K562 (cell line): ENCODE data around the gene DAPK1. TPM values are rescaled to one million over a fixed set of nuclear protein-coding genes. Genes with fewer than 3 reads are reported as not detected.
"Not testable (repeated sequence)": the region's sequence is repeated elsewhere in the genome, so short reads cannot be mapped to it uniquely, and the experiment has no call there.

Experiments used
- ATAC-seq: fragments of 200-7000 bp; cut with Tn5 transposase; 3 replicates; pipeline ENCODE4 v1.9.1; 2020; ENCODE audit warnings: moderate library complexity
- BruUV-seq: library from RNA; stranded (reverse); fragments of 400-500 nt; replicated peaks from 2 replicates; lab custom pipeline; 2021; lab: Mats Ljungman, UMichigan
- CTCF ChIA-PET: fragments of 300-600 bp; formaldehyde crosslinking; extraction: SDS; loops from one replicate; lab custom pipeline; 2021; ENCODE audit warnings: low intra/inter-chr PET ratio; lab: Yijun Ruan, JAX
- POLR2A ChIA-PET: fragments of 300-600, 350-650 bp; sonication (Branson Sonifier 250); formaldehyde crosslinking; extraction: SDS; loops from one replicate; lab custom pipeline; 2021; ENCODE audit warnings: antibody characterized with exemption, inconsistent platforms; lab: Yijun Ruan, JAX
- DNase-seq, 4 experiments: peaks; one replicate each; pipeline versions ENCODE4 v3.0.0 to v3.0.0-alpha.2; 2011 to 2018; ENCODE audit warnings: low spot score in 3 of 4, mixed read lengths in 3 of 4; ENCODE audit errors: extremely low read depth in 1 of 4
- FAIRE-seq: peaks from 2 replicates; lab custom pipeline; 2011; peaks lifted over from hg19 to GRCh38; lab: Jason Lieb, UNC
- H2AFZ ChIP-seq: 2 replicates; pipeline ENCODE4 v1.6.0; 2011; ENCODE audit warnings: low read depth, low read length, control low read depth, inconsistent platforms
- H3K27ac ChIP-seq: fragments of 200-600 bp; 3 replicates; pipeline ENCODE4 v1.8.0; 2011; ENCODE audit warnings: low read depth, mild to moderate bottlenecking, control low read depth, inconsistent platforms, low read length, moderate library complexity, mixed read lengths; ENCODE audit errors: extremely low read depth
- H3K27me3 ChIP-seq, 2 experiments: fragments of 300-600 bp in 1 of 2; 2 replicates in 1 of 2; 3 replicates in 1 of 2; pipeline versions ENCODE4 v1.6.0 to v1.8.0; 2011; ENCODE audit warnings: inconsistent platforms in 2 of 2, low read length in 2 of 2, mild to moderate bottlenecking in 1 of 2, mixed read lengths in 1 of 2, moderate library complexity in 1 of 2; ENCODE audit not compliant: control insufficient read depth in 2 of 2, insufficient read depth in 2 of 2
- H3K36me3 ChIP-seq: fragments of 300-600 bp; 3 replicates; pipeline ENCODE4 v1.8.0; 2011; ENCODE audit warnings: mild to moderate bottlenecking, low read length, inconsistent platforms; ENCODE audit not compliant: control insufficient read depth, insufficient read depth
- H3K4me1 ChIP-seq, 2 experiments: fragments of 200-600 bp in 1 of 2; replicated peaks in 1 of 2; 2 replicates in 1 of 2; 3 replicates in 1 of 2; pipeline versions ENCODE4 v1.5.1 to v1.8.0; 2011; ENCODE audit warnings: inconsistent platforms in 2 of 2, low read length in 2 of 2, mild to moderate bottlenecking in 1 of 2, mixed read lengths in 1 of 2, moderate library complexity in 1 of 2; ENCODE audit not compliant: control insufficient read depth in 2 of 2, insufficient read depth in 2 of 2
- H3K4me2 ChIP-seq: 2 replicates; pipeline ENCODE4 v1.6.1; 2011; ENCODE audit warnings: low read length, control low read depth, inconsistent platforms, mixed read lengths; ENCODE audit not compliant: insufficient read depth
- H3K4me3 ChIP-seq: fragments of 200-600 bp; sonication (generic), shearing (Covaris generic); 2 replicates; pipeline ENCODE4 v1.5.1; 2016; ENCODE audit warnings: control low read depth, inconsistent platforms
- H3K79me2 ChIP-seq: fragments of 200-600 bp; 3 replicates; pipeline ENCODE4 v1.8.0; 2011; ENCODE audit warnings: low read length, inconsistent platforms; ENCODE audit not compliant: control insufficient read depth, insufficient read depth
- H3K9ac ChIP-seq, 2 experiments: 2 replicates each; pipeline versions ENCODE4 v1.6.0 to v1.6.1; 2011; ENCODE audit warnings: low read depth in 2 of 2, low read length in 2 of 2, control low read depth in 1 of 2, inconsistent platforms in 1 of 2, mild to moderate bottlenecking in 1 of 2, mixed read lengths in 1 of 2; ENCODE audit not compliant: insufficient read depth in 1 of 2
- H3K9me1 ChIP-seq: one replicate; pipeline ENCODE4 v1.6.0; 2011; ENCODE audit warnings: inconsistent platforms, mild to moderate bottlenecking, low read length, moderate library complexity; ENCODE audit not compliant: control insufficient read depth, insufficient read depth
- H3K9me3 ChIP-seq: replicated peaks from 2 replicates; pipeline ENCODE4 v1.5.1; 2011; ENCODE audit warnings: low read depth, low read length, inconsistent platforms; ENCODE audit not compliant: control insufficient read depth, insufficient read depth
- H4K20me1 ChIP-seq: replicated peaks from 2 replicates; pipeline ENCODE4 v1.6.1; 2011; ENCODE audit warnings: low read length, inconsistent platforms, mixed read lengths; ENCODE audit not compliant: control insufficient read depth, insufficient read depth
- ARID3A ChIP-seq: IDR thresholded peaks from 2 replicates; pipeline ENCODE4 v1.6.1; 2012; ENCODE audit warnings: low read depth, low read length, improper control_type of control experiment, borderline replicate concordance
- WGBS: fragments of 100-300 bp; shearing (Covaris generic); methylation state at CpG from one replicate; pipeline ENCODE4 v1.1.6; 2016; ENCODE audit warnings: low coverage, mixed read lengths; ENCODE audit not compliant: insufficient coverage; ENCODE audit errors: missing lambda C conversion rate; 5-methylcytosine and 5-hydroxymethylcytosine counted together
- in situ Hi-C: fragments of 300-500 bp; cut with MboI; formaldehyde crosslinking; loops from 4 replicates; pipeline ENCODE4 v1.15.0; 2018; ENCODE audit warnings: inconsistent platforms, mixed read lengths
- intact Hi-C: fragments of 100-400 bp; cut with micrococcal nuclease; formaldehyde crosslinking; loops from 2 replicates; pipeline ENCODE4 v1.14.2; 2022
- polyA plus RNA-seq, 8 experiments: library from polyadenylated mRNA; depleted of rRNA in 4 of 8; stranded (reverse) in 5 of 8; unstranded in 3 of 8; fragments of >200 nt; fragmentation: Nextera tagmentation in 2 of 8; fragmentation: Illumina TruSeq in 1 of 8; extraction: Ambion mirVana in 2 of 8; extraction: Trizol in 1 of 8; gene quantifications; 2 replicates each; pipeline versions ENCODE4 v1.2.1 to v1.2.3, GENCODE V29; 2011 to 2014; ENCODE audit warnings: inconsistent platforms in 1 of 8, missing spikeins in 1 of 8
- total RNA-seq, 7 experiments: library from RNA; depleted of rRNA in 6 of 7; stranded (reverse); fragments of >200 nt in 6 of 7; fragmentation: Illumina TruSeq in 2 of 7; extraction: Trizol in 2 of 7; gene quantifications; 2 replicates each; pipeline versions ENCODE4 v1.2.1 to v1.2.3, GENCODE V29; 2011 to 2021; ENCODE audit warnings: low replicate concordance in 1 of 7

DAPK1 gene
- total and polyA plus RNA-seq, 9 of the 15 experiments (the other 6 are each of a cell fraction or from before 2014, with no cell fraction given), result 1.7 to 26.4 (median 15.8) TPM

- peak; percentile 60; the same call in 1 of the 2 replicates for TF ChIP-seq ARID3A
- TF ChIP-seq, all 486 proteins: peak for 5
Observed at GRCh38 chr9:87500491-87501270, 3.0 kb downstream of the DAPK1 start (continued).

GRCh38 chr9:87501271-87501656, 3.6 kb downstream of the DAPK1 start:
- ATAC-seq, FAIRE-seq, H3K4me2 ChIP-seq, DNase-seq, H3K27ac ChIP-seq, H3K4me3 ChIP-seq, H3K27me3 ChIP-seq, H3K9me1 ChIP-seq, H2AFZ ChIP-seq, in situ Hi-C loops, H4K20me1 ChIP-seq, H3K9me3 ChIP-seq, BruUV-seq, intact Hi-C loops, H3K9ac ChIP-seq: not testable (repeated sequence)
- CTCF ChIA-PET, result interaction anchor here (1.4 kb wide), 1 partner anchor 165 kb away, joined by 3 read pairs; no protein-coding TSS in a partner anchor
- peaks cover 69% of the 10 kb centered on the region for H3K79me2 ChIP-seq
- WGBS, result 90% methylated on average over 8 of the region's 11 CpGs
- peaks cover 25 to 29% of the 10 kb centered on the region in 2 experiments; a peak in 4 of 5 replicates for H3K4me1 ChIP-seq
- POLR2A ChIA-PET, result interaction anchor here (1.2 kb wide), 1 partner anchor 9 kb away, joined by 6 read pairs; no protein-coding TSS in a partner anchor
- peaks cover 42% of the 10 kb centered on the region; the same call in 2 of the 3 replicates for H3K36me3 ChIP-seq
